Hematopoietic multipotent progenitor cell treated with erythropoietin and hydrocortisone succinate and interleukin-3 and kit ligand, for 4 days (in vitro differentiated cells): ENCODE data around the gene HAPSTR1.
A peak's percentile ranks its signal among the peaks of the same experiment; 100 is the strongest.
"Not testable (repeated sequence)": the region's sequence is repeated elsewhere in the genome, so short reads cannot be mapped to it uniquely, and the experiment has no call there.

ENCODE experiments used
- DNase-seq: peaks from one replicate; pipeline ENCODE4 v3.0.0-alpha.2; 2015

HAPSTR1 gene, protein sequence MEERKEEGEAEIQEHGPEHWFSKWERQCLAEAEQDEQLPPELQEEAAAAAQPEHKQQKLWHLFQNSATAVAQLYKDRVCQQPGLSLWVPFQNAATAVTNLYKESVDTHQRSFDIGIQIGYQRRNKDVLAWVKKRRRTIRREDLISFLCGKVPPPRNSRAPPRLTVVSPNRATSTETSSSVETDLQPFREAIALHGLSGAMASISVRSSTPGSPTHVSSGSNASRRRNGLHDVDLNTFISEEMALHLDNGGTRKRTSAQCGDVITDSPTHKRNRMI

DNA sequence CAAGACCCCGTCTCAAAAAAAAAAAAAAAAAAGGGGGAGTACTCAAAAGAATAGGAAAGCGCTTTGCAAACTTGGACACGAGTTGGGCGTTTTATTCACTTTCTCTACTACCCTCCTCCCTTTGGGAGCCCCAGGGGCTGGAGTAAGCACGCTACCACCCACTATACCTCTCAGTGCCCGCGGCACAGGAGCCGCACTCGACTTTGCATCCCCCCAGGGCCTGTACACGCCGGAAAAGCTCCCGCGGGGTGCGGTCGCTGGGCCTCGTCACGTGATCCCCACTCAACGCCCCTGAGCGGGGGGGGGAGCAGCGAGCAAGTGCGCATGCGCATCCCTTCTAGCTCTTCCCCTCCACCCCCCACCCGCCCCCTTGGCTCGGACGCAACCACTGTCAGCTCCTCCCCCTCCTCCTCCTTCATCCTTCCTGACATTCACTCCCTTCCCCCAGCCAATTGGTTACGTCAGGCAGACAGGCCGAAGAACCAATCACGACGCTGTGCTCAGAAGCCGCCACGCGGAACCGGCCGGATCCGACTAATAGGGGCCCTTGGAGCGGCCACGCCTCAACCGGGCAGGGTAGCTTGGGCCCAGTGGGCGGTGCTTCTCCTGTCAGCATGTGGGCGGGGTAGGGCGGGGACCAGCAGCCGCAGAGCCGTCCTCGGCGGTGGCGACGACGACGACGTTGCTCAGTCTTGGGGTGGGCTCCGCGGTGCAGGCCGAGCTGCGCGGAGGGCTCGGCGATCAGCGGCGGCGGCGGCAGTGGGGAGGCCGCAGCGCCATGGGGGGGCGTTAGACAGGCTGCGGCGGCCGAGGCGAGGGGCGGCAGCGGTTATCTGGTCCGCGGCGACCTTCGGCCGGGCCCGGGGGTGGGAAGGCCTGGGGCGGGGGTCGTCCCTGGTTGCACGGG is at the start of gene HAPSTR1:
TSS of gene HAPSTR1 (plus strand) at position 685 of the 907 bp plus-strand sequence. CDS start 401 bp downstream, outside the sequence.
- peak; percentile 100 for DNase-seq

DNA sequence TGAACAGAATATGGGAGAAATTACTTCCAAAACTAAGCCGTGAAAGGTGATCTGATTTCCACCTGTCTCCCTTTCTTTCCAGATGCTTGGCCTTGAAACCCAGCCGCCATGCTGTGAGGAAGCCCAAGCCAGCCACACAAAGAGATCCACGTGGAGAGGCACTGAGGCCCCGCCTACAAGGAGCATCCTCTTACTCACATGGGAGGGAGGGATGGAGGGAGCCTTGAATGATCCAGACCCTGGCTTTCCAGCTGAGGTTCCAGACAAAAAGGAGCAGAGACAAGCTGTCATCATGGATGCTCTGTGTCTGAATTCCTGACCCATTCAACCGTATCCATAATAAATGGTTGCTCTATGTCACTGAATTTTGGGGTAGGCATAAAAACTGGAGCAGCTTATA is 48.9 kb upstream of the HAPSTR1 start:
- DNase-seq: no peak

DNA sequence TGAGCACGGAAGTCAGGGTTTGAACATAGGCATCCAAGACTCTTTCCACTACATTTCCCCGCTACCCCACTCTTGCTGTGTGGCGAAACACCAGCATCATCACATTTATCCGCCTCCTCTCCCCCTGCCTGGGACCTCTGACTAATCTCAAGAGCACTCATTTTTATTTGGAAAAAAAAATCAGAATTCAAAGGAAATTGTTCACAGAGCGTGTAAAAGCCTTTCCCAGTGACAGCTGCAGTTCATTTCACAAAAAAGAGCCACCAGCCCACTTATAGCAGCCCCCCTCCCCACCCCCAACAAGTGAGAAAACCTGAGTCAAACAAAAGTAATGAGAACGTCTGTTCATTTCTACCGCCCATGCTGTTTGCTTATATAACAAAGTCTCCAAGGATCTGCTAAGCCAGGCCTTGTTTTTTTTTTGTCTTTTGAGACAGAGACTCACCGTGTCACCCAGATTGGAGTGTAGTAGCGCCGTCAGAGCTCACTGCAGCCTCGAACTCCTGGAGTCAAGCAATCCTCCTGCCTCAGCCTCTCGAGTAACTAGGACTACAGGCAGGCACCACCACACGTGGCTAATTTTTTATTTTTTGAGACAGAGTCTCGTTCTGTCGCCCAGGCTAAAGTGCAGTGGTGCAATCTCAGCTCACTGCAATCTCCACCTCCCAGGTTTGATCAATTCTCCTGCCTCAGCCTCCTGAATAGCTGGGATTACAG is 48.3 kb upstream of the HAPSTR1 start:
- DNase-seq: no peak

DNA sequence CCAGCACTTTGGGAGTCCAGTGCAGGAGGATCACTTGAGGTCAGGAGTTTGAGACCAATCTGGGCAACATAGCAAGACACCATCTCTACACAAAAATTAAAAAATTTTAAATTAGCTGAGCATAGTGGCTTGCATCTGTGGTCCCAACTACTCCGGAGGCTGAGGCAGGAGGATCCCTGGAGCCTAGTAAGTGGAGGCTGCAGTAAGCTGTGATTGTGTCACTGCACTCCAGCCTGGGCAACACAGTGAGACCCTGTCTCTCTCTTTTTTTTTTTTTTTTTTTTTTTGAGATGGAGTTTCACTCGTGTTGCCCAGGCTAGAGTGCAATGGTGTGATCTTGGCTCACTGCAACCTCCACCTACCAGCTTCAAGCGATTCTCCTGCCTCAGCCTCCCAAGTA is 45.9 kb upstream of the HAPSTR1 start:
- not testable (repeated sequence) for DNase-seq

DNA sequence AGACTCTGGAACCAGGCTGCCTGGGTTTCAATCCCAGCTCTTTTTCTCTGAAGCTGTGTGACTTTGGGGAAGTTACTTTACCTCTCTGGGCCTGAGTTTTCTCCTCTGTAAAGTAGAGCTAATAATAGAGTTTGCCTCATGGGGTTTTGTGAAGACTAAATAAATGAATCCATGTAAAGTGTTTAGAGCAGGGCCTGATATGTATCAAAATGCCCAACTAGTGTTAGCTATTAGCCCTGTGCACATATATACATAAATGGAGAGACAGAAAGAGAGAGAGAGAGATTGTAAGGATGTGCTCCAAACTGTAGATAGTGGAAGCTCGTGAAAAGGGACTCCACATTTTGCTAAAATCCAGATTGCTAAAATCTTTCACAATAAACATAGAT is 44.8 kb upstream of the HAPSTR1 start:
- DNase-seq: no peak

DNA sequence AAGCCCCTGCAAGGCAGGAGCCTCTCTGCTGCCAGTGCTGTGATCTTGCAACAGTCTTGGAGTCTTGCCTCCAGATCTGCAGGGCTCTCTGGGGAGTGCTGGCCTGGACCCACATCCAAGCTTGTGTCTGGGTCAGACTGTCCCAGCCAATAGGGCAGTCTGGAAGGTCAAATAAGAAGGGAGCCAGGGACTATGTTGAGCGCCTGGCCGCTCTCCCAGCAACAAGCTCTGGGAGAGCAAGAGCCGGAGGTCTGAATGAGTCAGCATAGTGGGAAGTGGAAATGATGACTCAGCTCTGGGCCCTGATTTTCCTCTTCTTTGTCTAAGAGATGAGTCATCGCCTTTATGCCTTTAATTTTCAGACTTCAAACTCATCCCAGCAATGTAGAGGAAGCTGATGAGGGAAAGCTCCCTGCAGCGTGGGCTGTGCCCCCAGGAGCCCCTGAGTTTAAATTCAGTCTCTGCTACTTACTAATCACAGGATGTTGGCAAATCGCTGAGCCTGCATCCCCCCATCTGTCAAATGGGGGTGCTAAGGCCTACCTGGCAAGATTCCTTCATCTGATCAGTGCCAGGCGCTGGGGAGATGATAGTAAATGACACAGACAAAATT is 43.6 kb upstream of the HAPSTR1 start:
- peak; percentile 89 for DNase-seq

DNA sequence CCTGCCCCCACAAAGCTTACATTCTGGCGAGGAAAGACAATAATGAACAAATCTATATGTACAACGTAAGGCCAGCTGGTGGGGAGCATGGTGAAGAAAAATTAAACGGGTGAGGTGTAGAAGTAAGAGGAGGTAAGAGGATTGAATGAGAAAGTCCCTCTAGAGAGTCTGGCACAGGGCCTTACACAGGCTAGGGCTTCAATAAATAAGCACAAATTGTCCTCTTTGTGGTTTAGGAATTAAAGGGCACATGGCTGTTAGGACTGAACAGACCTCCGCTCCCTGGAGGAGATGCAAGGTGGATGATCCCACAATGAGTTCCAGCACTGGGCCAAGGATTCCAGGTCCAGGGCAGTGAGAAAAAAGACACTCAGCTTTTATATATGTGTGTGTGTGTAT is 43.1 kb upstream of the HAPSTR1 start:
- DNase-seq: no peak

DNA sequence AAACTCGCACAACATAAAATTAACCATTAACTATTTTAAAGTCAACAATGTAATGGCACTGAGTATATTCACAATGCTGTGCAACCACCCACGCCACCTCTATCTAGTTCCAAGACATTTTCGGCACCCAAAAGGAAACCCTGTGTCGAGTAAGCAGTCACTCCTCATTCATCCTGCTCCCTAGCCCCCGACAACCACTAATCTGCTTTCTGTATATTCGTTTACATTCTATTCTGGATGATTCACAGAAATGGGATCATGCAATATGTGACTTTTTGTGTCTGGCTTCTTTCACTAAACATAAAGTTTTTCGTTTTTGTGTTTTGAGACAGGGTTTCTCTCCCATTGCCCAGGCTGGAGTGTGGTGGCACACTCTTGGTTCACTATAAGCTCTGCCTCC is 42.2 kb upstream of the HAPSTR1 start:
- DNase-seq: no peak

DNA sequence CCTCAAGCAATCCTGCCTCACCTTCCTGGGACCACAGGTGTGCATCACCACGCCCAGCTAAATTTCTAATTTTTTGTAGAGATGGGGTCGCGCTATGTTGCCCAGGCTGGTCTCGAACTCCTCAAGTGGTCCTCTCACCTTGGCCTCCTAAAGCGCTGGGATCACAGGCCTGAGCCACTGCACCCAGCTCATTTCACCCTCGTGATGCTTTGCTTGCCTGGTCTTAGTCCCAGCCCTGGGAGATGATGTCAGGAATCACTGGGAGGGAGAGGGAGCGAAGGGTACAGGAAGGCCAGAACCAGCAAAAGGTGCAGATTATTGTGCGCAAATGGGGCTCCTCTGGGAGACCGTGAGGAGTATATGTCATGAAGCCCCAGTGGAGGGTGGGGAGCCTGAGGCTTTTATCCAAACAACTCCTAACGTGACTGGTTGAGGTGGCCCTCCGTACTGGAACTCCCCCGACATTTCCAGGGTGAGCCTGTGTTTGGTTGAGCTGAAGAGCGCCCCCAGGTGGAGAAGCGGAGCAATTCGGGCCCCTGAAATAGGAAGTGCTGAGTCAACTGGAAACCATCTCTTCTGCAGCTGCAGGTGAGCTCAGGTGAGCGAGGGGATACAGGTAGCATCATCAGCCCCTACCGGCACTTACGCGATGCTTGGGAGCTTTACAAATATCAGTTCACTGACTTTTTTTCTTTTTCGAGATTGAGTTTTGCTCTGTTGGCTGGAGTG is 41.2 kb upstream of the HAPSTR1 start:
- DNase-seq: peak; percentile 50

DNA sequence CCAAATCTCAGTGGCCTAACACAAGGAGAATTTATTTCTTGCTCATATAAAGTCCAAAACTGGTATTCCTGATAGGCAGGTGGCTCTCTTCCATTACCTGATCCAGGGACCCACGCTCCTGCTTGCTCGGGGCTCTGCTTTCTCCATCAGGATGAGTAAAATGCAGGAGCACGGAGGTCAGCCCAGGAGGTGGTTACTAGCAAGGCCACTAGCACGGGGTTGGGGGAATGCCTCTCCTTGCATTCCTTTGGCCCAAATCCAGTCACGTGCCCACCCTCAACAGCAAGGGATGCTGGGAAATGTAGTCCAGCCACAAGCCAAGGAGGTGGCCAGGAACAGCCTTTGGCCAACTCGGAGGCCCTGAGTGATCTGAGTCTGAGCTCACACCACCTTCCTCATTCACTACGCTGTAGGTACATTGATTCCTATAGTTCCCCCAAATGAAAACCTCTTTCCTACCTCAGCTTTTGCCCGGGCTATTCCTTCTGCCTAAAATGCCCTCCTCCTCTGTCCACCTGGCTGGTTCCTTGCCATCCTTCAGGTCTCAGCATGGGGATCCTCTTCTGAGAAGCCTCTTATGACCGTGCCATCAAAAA is 38.3 kb upstream of the HAPSTR1 start:
- peak; percentile 73 for DNase-seq

DNA sequence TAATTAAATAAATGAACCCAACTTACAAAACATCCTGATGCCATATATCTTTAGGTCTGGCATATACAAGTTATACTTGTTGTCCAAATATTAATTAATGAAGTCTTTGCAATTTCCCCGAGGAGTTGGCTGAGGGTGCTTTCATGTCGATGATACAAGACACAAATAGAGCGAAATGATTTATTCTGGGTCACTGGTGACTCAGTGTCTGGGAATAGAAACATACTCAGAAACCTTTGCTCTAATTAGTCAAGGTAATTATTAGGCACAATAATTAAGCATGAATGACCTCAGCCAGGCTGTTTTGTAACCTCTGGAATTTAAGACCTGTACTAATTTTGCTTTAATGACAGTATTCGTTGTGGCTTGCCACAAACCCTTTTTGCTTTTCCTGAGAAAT is 37.0 kb upstream of the HAPSTR1 start:
- no peak for DNase-seq

DNA sequence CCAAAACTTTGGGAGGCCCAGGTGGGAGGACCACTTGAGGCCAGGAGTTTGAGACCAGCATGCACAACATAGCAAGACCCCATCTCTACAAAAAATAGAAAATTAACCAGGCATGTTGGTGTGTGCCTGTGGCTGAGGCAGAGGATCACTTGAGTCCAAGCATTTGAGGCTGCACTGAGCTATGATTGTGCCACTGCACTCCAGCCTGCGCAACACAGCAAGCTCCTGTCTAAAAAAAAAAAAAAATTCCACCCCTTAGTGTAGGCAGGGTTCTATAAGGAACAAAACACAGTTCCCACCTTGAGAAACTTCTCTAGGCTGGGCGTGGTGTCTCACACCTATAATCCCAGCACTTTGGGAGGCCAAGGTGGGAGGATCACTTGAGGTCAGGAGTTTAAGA is 36.3 kb upstream of the HAPSTR1 start:
- DNase-seq: no peak

DNA sequence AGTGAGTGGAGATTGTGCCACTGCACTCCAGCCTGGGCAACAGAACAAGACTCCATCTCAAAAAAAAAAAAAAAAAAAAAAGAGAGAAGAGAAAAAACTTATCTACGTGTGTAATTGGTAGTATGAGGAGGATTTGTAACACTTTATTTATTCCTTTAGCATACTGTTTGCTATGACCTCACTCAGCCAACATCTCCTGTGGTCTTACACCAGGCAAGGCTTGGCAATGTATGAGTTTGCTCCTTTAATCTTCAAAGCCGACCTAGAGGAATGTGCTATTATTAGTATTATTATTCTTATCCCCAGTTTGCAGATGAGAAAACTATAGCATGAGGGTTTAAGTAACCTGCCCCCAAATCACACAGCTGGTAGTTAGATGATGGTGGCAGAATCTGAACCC is 35.8 kb upstream of the HAPSTR1 start:
- DNase-seq: no peak

DNA sequence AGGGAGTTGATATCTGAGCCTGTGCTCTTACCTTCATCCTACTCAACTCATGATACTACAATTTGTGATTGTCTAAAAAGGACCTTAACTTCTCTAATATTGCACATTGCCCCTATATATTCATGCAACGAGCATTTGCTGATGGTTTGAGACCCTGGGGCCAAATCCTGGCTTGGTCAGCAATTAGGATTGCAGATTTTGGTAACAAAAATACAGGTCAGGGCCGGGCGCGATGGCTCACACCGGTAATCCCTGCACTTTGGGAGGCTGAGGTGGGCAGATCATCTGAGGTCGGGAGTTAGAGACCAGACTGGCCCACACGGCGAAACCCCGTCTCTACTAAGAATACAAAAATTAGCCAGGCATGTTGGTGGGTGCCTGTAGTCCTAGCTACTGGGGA is 35.4 kb upstream of the HAPSTR1 start:
- no peak for DNase-seq

DNA sequence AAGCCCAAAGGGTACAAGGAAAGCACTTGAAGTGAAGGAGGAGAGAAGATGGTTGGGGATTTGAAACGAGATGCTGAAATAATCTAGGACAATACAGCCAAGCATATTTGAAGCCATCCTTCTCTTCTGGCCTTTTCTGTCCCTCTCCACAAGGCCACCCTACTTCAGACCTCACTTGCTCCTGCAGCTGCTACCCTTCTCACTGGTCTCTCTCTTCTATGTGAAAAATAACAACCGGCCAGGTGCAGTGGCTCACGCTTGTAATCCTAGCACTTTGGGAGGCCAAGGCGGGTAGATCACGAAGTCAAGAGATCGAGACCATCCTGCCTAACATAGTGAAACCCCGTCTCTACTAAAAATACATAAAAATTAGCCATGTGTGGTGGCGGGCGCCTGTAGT is 33.2 kb upstream of the HAPSTR1 start:
- DNase-seq: no peak

DNA sequence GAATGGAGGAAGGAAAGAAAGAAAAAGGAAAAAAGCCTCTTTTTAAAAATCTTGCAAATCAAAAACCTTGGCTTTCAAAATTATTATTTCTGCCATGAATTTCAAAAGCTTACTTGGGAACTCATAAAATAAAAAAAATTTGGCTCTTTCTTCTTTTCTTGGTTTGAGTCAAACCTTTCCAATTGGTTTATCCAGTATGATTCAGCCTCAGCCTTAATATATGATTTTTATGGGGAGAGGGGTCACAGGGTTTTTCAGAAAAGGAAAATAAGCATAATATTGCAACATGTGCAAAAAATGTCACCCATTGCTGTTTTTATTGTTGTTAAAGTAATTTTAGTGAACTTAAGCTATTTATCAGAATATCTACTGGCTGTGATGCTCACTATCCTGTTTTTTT is 31.2 kb upstream of the HAPSTR1 start:
- DNase-seq: no peak

DNA sequence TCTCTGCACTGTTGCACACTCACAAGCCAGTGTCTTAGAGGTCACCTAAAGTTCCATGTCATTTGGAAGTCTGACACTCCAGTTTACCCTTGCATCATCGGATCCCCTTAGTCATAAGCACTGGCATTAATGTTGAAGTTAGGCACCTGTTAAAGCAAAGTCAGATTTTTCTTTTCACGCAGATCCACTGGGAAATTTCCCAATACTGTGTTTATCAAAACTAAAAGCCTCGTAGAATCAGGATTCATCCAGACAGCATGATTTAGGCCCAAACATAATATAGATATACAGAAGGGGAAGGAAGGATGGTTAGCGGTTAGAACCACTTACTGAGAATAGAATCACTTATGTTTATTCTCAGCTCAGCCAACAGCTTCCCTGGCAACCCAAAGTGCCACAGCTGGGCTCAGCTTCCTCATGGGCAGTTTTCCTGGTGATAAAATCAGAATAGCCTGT is 30.1 kb upstream of the HAPSTR1 start:
- peak; percentile 66 for DNase-seq

DNA sequence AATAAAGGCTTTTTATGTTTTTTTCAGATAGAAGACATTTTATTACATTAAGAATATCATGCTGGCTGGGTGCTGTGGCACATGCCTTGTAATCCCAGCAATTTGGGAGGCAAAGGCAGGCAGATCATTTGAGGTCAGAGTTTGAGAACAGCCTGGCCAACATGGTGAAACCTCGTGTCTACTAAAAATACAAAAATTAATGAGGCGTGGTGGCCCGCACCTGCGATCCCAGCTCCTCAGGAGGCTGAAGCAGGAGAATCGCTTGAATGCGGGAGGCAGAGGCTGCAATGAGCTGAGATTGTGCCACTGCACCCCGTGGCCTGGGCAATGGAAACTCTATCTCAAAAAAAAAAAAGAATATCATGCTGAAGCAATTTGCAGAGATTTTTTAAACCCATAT is 29.1 kb upstream of the HAPSTR1 start:
- no peak for DNase-seq

DNA sequence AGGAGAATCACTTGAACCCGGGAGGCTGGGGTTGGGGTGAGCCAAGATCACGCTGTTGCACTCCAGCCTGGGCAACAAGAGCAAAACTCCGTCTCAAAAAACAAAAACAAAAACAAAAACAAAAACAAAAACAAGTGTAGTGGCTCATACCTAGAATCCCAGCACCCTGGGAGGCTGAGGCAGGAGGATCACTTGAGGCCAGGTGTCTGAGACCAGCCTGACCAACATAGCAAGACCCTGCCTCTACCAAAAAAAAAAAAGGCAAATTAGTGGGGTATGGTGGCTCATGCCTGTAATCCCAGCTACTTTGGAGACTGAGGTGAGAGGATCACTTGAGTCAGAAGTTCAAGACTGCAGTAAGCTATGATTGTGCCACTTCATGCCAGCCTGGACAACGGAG is 26.4 kb upstream of the HAPSTR1 start:
- DNase-seq: no peak

DNA sequence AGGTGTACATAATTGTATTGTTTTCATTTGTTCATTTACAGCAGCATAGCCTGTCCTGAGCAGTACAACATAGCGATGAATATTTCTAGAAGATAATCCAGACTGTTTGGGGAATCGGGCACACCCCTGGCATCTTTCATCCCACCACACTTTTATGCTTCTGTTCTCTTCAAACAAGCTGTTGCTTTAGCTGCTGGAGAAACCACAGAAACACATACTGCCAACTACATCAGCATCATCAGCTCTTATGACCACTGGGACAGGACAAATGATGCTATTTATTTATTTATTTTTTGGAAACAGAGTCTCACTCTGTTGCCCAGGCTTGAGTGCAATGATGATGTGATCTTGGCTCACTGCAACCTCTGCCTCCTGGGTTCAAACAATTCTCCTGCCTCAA is 22.6 kb upstream of the HAPSTR1 start:
- no peak for DNase-seq

DNA sequence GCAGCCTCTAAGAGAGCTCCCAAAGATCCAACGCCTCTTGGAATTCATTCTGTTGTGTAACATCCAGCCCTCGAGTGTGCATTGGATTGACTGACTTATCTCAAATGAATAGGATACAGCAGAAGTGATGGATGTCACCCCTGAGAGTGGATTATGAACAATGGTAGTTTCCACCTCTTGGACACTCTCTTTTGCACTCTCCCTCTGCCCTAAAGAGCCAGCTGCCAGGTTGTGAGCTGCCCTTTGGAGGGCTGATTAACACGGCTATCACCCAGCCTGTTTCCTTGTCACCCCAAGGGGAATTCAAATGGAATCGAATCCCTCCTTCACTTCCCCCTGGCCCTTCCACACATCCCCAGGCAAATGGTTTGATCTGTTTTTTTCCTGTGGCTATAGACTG is 21.2 kb upstream of the HAPSTR1 start:
- no peak for DNase-seq

DNA sequence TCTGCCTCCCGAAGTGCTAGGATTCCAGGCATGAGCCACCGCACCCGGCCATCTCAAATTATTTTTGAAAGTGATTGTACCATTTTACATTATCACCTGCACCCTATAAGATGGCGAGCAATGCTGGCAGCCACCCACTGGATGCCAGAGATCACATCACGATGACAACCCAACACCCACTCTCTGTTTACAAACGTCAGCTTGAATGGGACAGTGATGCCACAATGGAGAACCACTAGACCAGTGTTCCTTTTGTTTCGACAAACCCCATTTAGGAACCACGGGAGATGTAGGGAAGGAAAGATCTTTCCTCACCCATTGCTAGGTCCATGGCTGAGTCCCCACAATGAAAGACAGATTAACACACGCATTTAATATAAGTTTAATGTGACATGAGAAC is 20.1 kb upstream of the HAPSTR1 start:
- DNase-seq: no peak
